ENCODE data around the gene ANKRD12. TPM values are rescaled to one million over a fixed set of nuclear protein-coding genes. Genes with fewer than 3 reads are reported as not detected.
A peak's percentile ranks its signal among the peaks of the same experiment; 100 is the strongest.

The ANKRD12 gene
- total and polyA plus RNA-seq, 2 donors (not counting 1 experiment from before 2014, with no cell fraction given): 8.0 to 183 TPM

- Histone ChIP-seq H3K9ac (ENCODE audit: low read length) (peak overlapping the region; percentile 32), H3K27ac (ENCODE audit: low read length in 2 of 2) (peak overlapping the region; percentile 59 to 60), H2AFZ (ENCODE audit: insufficient read depth, low read depth, low read length, poor library complexity, severe bottlenecking) (peak overlapping the region; percentile 74), H3K4me2 (replicated peaks; ENCODE audit: low read depth, low read length, poor library complexity, severe bottlenecking) (peak overlapping the region; percentile 59), H3K79me2 (ENCODE audit: control insufficient read depth, insufficient read depth, low read length) (no peaks in the 10 kb centered on the region), H3K36me3 (replicated peaks in 1 of 2; ENCODE audit: control extremely low read depth in 1 of 2, control insufficient read depth in 1 of 2, extremely low read depth in 1 of 2, insufficient read depth in 2 of 2, low read length in 1 of 2) (no peaks in the 10 kb centered on the region), H3K4me3 (ENCODE audit: control extremely low read depth in 1 of 5, extremely low read depth in 1 of 5, insufficient read depth in 1 of 5, low read depth in 2 of 5, low read length in 4 of 5) (peak overlapping the region in 2 of 5 experiments; percentile 1 to 48), H3K27me3 (replicated peaks in 1 of 4; ENCODE audit: control extremely low read depth in 1 of 4, control insufficient read depth in 3 of 4, insufficient read depth in 4 of 4, low read length in 3 of 4) (no peaks in the 10 kb centered on the region), H4K20me1 (ENCODE audit: control insufficient read depth, insufficient read depth, low read length, poor library complexity, severe bottlenecking) (no peaks in the 10 kb centered on the region), H3K4me1 (ENCODE audit: control insufficient read depth in 2 of 2, insufficient read depth in 2 of 2, low read length in 2 of 2) (peaks cover 14 to 15% of the 10 kb centered on the region in 2 donors), H3K9me3 (ENCODE audit: control extremely low read depth in 1 of 3, control insufficient read depth in 2 of 3, insufficient read depth in 1 of 3, low read length in 2 of 3) (no peaks in the 10 kb centered on the region)
- Mint-ChIP-seq H3K9me3 (ENCODE audit: insufficient read depth) (no peaks in the 10 kb centered on the region), H3K4me1 (peaks cover 21% of the 10 kb centered on the region), H3K4me3 (peak overlapping the region; percentile 84), H3K27me3 (no peaks in the 10 kb centered on the region), H3K27ac (peak overlapping the region; percentile 98)
- DNase-seq: peak; percentile 64
- 16% methylated on average over 5 of the region's 9 CpGs for WGBS (ENCODE audit: insufficient coverage)
- POLR2A ChIA-PET: interaction anchor here (0.6 to 1.5 kb wide), 3 partner anchors 16 to 239 kb away, joined by 3 to 4 read pairs (median 3); partner anchors contain the start of genes ANKRD12 and TWSG1
- TF ChIP-seq CTCF (IDR thresholded peaks at IDR 0.05): no peak
- TF ChIP-seq EZH2 (IDR thresholded peaks at IDR 0.05; ENCODE audit: borderline replicate concordance, insufficient read depth, low read depth, low read length, poor library complexity, severe bottlenecking): no peak
- peak; percentile 91 for ATAC-seq (ENCODE audit: low read depth)
- intact Hi-C loops (cut with micrococcal nuclease): no loop called here
- CTCF ChIA-PET: interaction anchor here (1.1 to 2.8 kb wide), 3 partner anchors 13 to 44 kb away, joined by 3 to 14 read pairs (median 4); no protein-coding TSS in a partner anchor
These were observed 41.1 kb upstream of the ANKRD12 start for GRCh38 chr18:9095297-9096006.

GRCh38 chr18:9096007-9096371 lies 40.6 kb upstream of the ANKRD12 start:
- DNase-seq (no peak), ATAC-seq (ENCODE audit: low read depth) (no peak)
- CTCF ChIA-PET: interaction anchor here (1.1 to 2.8 kb wide), 3 partner anchors 13 to 43 kb away, joined by 3 to 14 read pairs (median 4); no protein-coding TSS in a partner anchor
- no peak overlapping the region for H3K4me3 ChIP-seq (ENCODE audit: control extremely low read depth in 1 of 5, extremely low read depth in 1 of 5, insufficient read depth in 1 of 5, low read depth in 2 of 5, low read length in 4 of 5)
- no peak for TF ChIP-seq EZH2 (IDR thresholded peaks at IDR 0.05; ENCODE audit: borderline replicate concordance, insufficient read depth, low read depth, low read length, poor library complexity, severe bottlenecking)
- TF ChIP-seq CTCF (IDR thresholded peaks at IDR 0.05): no peak
- peak overlapping the region; percentile 98 for H3K27ac Mint-ChIP-seq
- H4K20me1 ChIP-seq (ENCODE audit: control insufficient read depth, insufficient read depth, low read length, poor library complexity, severe bottlenecking): no peaks in the 10 kb centered on the region
- H3K9ac ChIP-seq (ENCODE audit: low read length): peak overlapping the region; percentile 32
- H3K27me3 Mint-ChIP-seq: no peaks in the 10 kb centered on the region
- POLR2A ChIA-PET: interaction anchor here (0.6 to 1.5 kb wide), 2 partner anchors 40 to 238 kb away, joined by 3 to 4 read pairs; partner anchors contain the start of genes ANKRD12 and TWSG1
- no CpG with 5 or more reads among the region's 3 CpGs for whole genome bisulfite sequencing (ENCODE audit: insufficient coverage)
- H3K4me1 ChIP-seq (ENCODE audit: control insufficient read depth in 2 of 2, insufficient read depth in 2 of 2, low read length in 2 of 2): peaks cover 14 to 15% of the 10 kb centered on the region in 2 donors
- H3K4me3 Mint-ChIP-seq: peak overlapping the region; percentile 84
- H3K79me2 ChIP-seq (ENCODE audit: control insufficient read depth, insufficient read depth, low read length): no peaks in the 10 kb centered on the region
- peak overlapping the region; percentile 59 for H3K4me2 ChIP-seq (replicated peaks; ENCODE audit: low read depth, low read length, poor library complexity, severe bottlenecking)
- peak overlapping the region; percentile 74 for H2AFZ ChIP-seq (ENCODE audit: insufficient read depth, low read depth, low read length, poor library complexity, severe bottlenecking)
- H3K27me3 ChIP-seq (replicated peaks in 1 of 4; ENCODE audit: control extremely low read depth in 1 of 4, control insufficient read depth in 3 of 4, insufficient read depth in 4 of 4, low read length in 3 of 4): no peaks in the 10 kb centered on the region
- no peaks in the 10 kb centered on the region for H3K36me3 ChIP-seq (replicated peaks in 1 of 2; ENCODE audit: control extremely low read depth in 1 of 2, control insufficient read depth in 1 of 2, extremely low read depth in 1 of 2, insufficient read depth in 2 of 2, low read length in 1 of 2)
- intact Hi-C loops (cut with micrococcal nuclease): no loop called here
- no peaks in the 10 kb centered on the region for H3K9me3 Mint-ChIP-seq (ENCODE audit: insufficient read depth)
- no peaks in the 10 kb centered on the region for H3K9me3 ChIP-seq (ENCODE audit: control extremely low read depth in 1 of 3, control insufficient read depth in 2 of 3, insufficient read depth in 1 of 3, low read length in 2 of 3)
- peak overlapping the region; percentile 59 to 60 for H3K27ac ChIP-seq (ENCODE audit: low read length in 2 of 2)
- peaks cover 23% of the 10 kb centered on the region for H3K4me1 Mint-ChIP-seq

Measured in B cell (primary cell).